SK-N-SH treated with all-trans-retinoic acid at 6 μM for 48 hours (cell line): ENCODE data around the gene PAX5.

Source experiments
- ATAC-seq: fragments of 200-7000 bp; cut with Tn5 transposase; 3 replicates; pipeline ENCODE4 v1.9.1; 2020; ENCODE audit warnings: mild to moderate bottlenecking, moderate library complexity
- ARNTL ChIP-seq: fragments of 450-650 bp; formaldehyde crosslinking; IDR thresholded peaks from 2 replicates; pipeline ENCODE4 v1.5.0; 2020; ENCODE audit warnings: low read depth, mild to moderate bottlenecking, moderate library complexity, borderline replicate concordance
- BACH2 ChIP-seq: fragments of 250-450 bp; sonication (Bioruptor Pico); IDR thresholded peaks from 2 replicates; pipeline ENCODE4 v1.9.0; 2021; ENCODE audit warnings: mild to moderate bottlenecking, borderline replicate concordance
- CSDC2 ChIP-seq: fragments of 250-450 bp; sonication (Bioruptor Pico); IDR thresholded peaks from 2 replicates; pipeline ENCODE4 v1.5.0; 2020; ENCODE audit warnings: mild to moderate bottlenecking, moderate library complexity
- ESRRG ChIP-seq: fragments of 250-450 bp; sonication (Bioruptor Pico); IDR thresholded peaks from 2 replicates; pipeline ENCODE4 v1.6.1; 2021; ENCODE audit warnings: mild to moderate bottlenecking
- GLIS3 ChIP-seq: fragments of 250-450 bp; sonication (Bioruptor Pico); IDR thresholded peaks from 2 replicates; pipeline ENCODE4 v1.5.0; 2020; ENCODE audit warnings: mild to moderate bottlenecking, moderate library complexity
- ISL1 ChIP-seq: fragments of 250-450 bp; sonication (Bioruptor Pico); IDR thresholded peaks from 2 replicates; pipeline ENCODE4 v2.1.2; 2022; ENCODE audit warnings: mild to moderate bottlenecking, moderate library complexity
- OSR1 ChIP-seq: fragments of 250-450 bp; sonication (Bioruptor Pico); IDR thresholded peaks from 2 replicates; pipeline ENCODE4 v1.8.0; 2022; ENCODE audit warnings: moderate library complexity, mild to moderate bottlenecking, inconsistent platforms
- PPARA ChIP-seq: fragments of 250-450 bp; sonication (Bioruptor Pico); IDR thresholded peaks from 2 replicates; pipeline ENCODE4 v1.5.0; 2020; ENCODE audit warnings: mild to moderate bottlenecking, borderline replicate concordance
- RARB ChIP-seq: fragments of 250-450 bp; sonication (Bioruptor Pico); IDR thresholded peaks from 2 replicates; pipeline ENCODE4 v1.8.0; 2021; ENCODE audit warnings: mild to moderate bottlenecking, moderate library complexity
- SNAI2 ChIP-seq: fragments of 250-450 bp; sonication (Bioruptor Pico); IDR thresholded peaks from 2 replicates; pipeline ENCODE4 v1.5.0; 2020; ENCODE audit warnings: mild to moderate bottlenecking, moderate library complexity
- TCF4 ChIP-seq: fragments of 250-450 bp; sonication (Bioruptor Pico); IDR thresholded peaks from 2 replicates; pipeline ENCODE4 v1.8.0; 2021; ENCODE audit warnings: mild to moderate bottlenecking, moderate library complexity, borderline replicate concordance
- TOX ChIP-seq: fragments of 250-450 bp; sonication (Bioruptor Pico); IDR thresholded peaks from 2 replicates; pipeline ENCODE4 v1.8.0; 2021; ENCODE audit warnings: mild to moderate bottlenecking, moderate library complexity, borderline replicate concordance
- ZC3H10 ChIP-seq: fragments of 250-450 bp; sonication (Bioruptor Pico); IDR thresholded peaks from 2 replicates; pipeline ENCODE4 v1.5.1; 2021; ENCODE audit warnings: mild to moderate bottlenecking, moderate library complexity
- ZFP3 ChIP-seq: fragments of 250-450 bp; sonication (Bioruptor Pico); IDR thresholded peaks from 2 replicates; pipeline ENCODE4 v1.5.0; 2020; ENCODE audit warnings: mild to moderate bottlenecking, moderate library complexity
- ZFP30 ChIP-seq: fragments of 450-650 bp; formaldehyde crosslinking; IDR thresholded peaks from 2 replicates; pipeline ENCODE4 v1.5.0; 2022; ENCODE audit warnings: mild to moderate bottlenecking, moderate library complexity
- ZNF565 ChIP-seq: fragments of 450-650 bp; formaldehyde crosslinking; conservative IDR thresholded peaks from 2 replicates; pipeline ENCODE4 v1.5.0; 2020; ENCODE audit warnings: low read depth, mild to moderate bottlenecking, moderate library complexity
- ZNF70 ChIP-seq: fragments of 450-650 bp; formaldehyde crosslinking; IDR thresholded peaks from 2 replicates; pipeline ENCODE4 v1.5.0; 2020; ENCODE audit warnings: mild to moderate bottlenecking, moderate library complexity
- TF ChIP-seq, protein P1 (sequence below): fragments of 250-450 bp; sonication (Bioruptor Pico); IDR thresholded peaks from 2 replicates; pipeline ENCODE4 v1.5.1; 2021; ENCODE audit warnings: mild to moderate bottlenecking, moderate library complexity
- TF ChIP-seq, protein P2 (sequence below): fragments of 250-450 bp; sonication (Bioruptor Pico); IDR thresholded peaks from 2 replicates; pipeline ENCODE4 v1.5.1; 2020; ENCODE audit warnings: low read depth, mild to moderate bottlenecking, moderate library complexity
- TF ChIP-seq, protein P3 (sequence below): fragments of 250-450 bp; sonication (Bioruptor Pico); IDR thresholded peaks from 2 replicates; pipeline ENCODE4 v1.8.0; 2020; ENCODE audit warnings: mild to moderate bottlenecking, moderate library complexity, borderline replicate concordance
- TF ChIP-seq, protein P4 (sequence below): fragments of 250-450 bp; sonication (Bioruptor Pico); IDR thresholded peaks from 2 replicates; pipeline ENCODE4 v1.8.0; 2021; ENCODE audit warnings: low read depth, mild to moderate bottlenecking, moderate library complexity, borderline replicate concordance

The PAX5 gene

DNA sequence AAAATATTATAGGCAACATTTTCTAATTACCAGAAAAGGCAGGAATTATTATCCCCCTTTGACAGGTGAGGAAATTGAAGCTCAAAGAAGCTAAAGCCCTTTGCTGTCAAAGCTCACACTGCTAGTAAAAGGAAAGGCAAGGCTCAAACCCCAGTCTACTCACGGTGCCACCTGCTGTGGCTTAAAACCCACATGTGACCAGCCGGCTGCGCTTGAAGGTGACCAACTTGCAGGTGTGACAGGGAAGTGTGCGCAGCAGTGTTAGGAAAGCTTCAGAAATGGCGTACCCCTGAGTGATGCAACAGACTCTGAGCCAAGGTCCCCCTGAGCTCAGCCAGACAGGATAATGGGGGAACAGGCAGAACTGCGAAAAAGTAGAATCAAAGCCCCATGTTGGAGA, 45.2 kb downstream of the PAX5 start:
- no peak for ATAC-seq
- TF ChIP-seq, protein P1, sequence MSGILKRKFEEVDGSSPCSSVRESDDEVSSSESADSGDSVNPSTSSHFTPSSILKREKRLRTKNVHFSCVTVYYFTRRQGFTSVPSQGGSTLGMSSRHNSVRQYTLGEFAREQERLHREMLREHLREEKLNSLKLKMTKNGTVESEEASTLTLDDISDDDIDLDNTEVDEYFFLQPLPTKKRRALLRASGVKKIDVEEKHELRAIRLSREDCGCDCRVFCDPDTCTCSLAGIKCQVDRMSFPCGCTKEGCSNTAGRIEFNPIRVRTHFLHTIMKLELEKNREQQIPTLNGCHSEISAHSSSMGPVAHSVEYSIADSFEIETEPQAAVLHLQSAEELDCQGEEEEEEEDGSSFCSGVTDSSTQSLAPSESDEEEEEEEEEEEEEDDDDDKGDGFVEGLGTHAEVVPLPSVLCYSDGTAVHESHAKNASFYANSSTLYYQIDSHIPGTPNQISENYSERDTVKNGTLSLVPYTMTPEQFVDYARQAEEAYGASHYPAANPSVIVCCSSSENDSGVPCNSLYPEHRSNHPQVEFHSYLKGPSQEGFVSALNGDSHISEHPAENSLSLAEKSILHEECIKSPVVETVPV (CRISPR knock-in tag), result no peak
- no peak for TF ChIP-seq RARB (CRISPR knock-in tag)
- TF ChIP-seq ARNTL (CRISPR knock-in tag), result no peak
- TF ChIP-seq ZFP30 (CRISPR knock-in tag), result no peak
- TF ChIP-seq, protein P2, sequence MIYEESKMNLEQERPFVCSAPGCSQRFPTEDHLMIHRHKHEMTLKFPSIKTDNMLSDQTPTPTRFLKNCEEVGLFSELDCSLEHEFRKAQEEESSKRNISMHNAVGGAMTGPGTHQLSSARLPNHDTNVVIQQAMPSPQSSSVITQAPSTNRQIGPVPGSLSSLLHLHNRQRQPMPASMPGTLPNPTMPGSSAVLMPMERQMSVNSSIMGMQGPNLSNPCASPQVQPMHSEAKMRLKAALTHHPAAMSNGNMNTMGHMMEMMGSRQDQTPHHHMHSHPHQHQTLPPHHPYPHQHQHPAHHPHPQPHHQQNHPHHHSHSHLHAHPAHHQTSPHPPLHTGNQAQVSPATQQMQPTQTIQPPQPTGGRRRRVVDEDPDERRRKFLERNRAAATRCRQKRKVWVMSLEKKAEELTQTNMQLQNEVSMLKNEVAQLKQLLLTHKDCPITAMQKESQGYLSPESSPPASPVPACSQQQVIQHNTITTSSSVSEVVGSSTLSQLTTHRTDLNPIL (CRISPR knock-in tag), result no peak
- TF ChIP-seq TOX (CRISPR knock-in tag), result no peak
- no peak for TF ChIP-seq ZFP3 (CRISPR knock-in tag)
- no peak for TF ChIP-seq PPARA (CRISPR knock-in tag)

DNA sequence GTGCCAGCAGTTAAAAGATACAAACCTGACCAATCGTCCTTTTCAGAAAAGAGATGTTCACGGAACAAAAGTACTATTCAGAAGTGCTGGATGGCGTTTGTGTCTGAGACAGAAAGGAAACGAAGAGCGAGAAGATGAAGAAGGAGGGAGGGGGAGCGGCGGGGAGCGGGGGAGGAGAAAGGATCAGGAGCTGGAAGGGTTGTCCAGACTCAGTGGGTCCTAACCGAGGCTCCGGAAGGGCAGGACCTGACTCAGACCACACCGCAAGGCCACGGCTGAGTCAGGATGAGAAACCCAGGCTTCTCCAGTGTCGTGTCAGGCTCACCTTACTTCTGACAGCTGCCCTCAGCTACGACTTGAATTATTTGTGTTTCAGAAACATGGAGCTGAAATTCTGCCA, 46.2 kb downstream of the PAX5 start:
- TF ChIP-seq ZC3H10 (CRISPR knock-in tag), result no peak
- no peak for TF ChIP-seq ARNTL (CRISPR knock-in tag)
- no peak for TF ChIP-seq CSDC2 (CRISPR knock-in tag)
- ATAC-seq, result no peak

DNA sequence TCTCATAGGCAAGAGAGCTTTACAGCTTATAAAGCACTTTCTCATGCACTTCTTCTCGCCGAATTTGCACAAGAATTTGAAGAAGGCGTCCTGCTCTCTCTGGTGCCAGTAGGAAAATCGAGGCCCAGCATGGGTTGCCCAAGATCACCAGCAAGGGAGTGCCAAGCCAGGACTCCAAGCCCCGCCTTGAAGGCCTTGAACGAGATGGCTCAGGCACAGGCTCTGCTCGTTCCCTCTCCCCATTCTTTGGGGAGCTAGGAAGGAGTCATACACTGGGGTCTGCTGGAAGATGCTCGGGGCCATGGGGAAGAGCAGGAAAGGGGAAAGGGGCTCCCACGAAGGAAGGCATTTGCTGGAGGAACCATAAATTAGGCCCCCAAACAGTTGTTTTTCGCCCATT, 46.7 kb downstream of the PAX5 start:
- no peak for ATAC-seq
- TF ChIP-seq ZNF70 (CRISPR knock-in tag) (no peak), BACH2 (CRISPR knock-in tag) (no peak), GLIS3 (CRISPR knock-in tag) (no peak), ZFP30 (CRISPR knock-in tag) (no peak), ZNF565 (no peak), TCF4 (CRISPR knock-in tag) (no peak), CSDC2 (CRISPR knock-in tag) (no peak), ZC3H10 (CRISPR knock-in tag) (no peak), OSR1 (CRISPR knock-in tag) (no peak), ARNTL (CRISPR knock-in tag) (no peak), SNAI2 (CRISPR knock-in tag) (no peak), ESRRG (CRISPR knock-in tag) (no peak), PPARA (CRISPR knock-in tag) (no peak), ISL1 (no peak)
- TF ChIP-seq, protein P3, sequence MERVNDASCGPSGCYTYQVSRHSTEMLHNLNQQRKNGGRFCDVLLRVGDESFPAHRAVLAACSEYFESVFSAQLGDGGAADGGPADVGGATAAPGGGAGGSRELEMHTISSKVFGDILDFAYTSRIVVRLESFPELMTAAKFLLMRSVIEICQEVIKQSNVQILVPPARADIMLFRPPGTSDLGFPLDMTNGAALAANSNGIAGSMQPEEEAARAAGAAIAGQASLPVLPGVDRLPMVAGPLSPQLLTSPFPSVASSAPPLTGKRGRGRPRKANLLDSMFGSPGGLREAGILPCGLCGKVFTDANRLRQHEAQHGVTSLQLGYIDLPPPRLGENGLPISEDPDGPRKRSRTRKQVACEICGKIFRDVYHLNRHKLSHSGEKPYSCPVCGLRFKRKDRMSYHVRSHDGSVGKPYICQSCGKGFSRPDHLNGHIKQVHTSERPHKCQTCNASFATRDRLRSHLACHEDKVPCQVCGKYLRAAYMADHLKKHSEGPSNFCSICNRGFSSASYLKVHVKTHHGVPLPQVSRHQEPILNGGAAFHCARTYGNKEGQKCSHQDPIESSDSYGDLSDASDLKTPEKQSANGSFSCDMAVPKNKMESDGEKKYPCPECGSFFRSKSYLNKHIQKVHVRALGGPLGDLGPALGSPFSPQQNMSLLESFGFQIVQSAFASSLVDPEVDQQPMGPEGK (CRISPR knock-in tag), result no peak
- TF ChIP-seq, protein P1 (CRISPR knock-in tag), result no peak
- TF ChIP-seq, protein P2 (CRISPR knock-in tag), result no peak
- TF ChIP-seq, protein P4, sequence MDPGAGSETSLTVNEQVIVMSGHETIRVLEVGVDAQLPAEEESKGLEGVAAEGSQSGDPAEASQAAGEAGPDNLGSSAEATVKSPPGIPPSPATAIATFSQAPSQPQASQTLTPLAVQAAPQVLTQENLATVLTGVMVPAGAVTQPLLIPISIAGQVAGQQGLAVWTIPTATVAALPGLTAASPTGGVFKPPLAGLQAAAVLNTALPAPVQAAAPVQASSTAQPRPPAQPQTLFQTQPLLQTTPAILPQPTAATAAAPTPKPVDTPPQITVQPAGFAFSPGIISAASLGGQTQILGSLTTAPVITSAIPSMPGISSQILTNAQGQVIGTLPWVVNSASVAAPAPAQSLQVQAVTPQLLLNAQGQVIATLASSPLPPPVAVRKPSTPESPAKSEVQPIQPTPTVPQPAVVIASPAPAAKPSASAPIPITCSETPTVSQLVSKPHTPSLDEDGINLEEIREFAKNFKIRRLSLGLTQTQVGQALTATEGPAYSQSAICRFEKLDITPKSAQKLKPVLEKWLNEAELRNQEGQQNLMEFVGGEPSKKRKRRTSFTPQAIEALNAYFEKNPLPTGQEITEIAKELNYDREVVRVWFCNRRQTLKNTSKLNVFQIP, result no peak
